ENCODE measurements around the gene ATP6V0A1.
"Not testable (repeated sequence)": the region's sequence is repeated elsewhere in the genome, so short reads cannot be mapped to it uniquely, and the experiment has no call there.

ATP6V0A1 gene

GRCh38 chr17:42458497-42459255 is at the start of gene ATP6V0A1:
Gene ATP6V0A1 (plus strand): TSS chr17:42458878. CDS start chr17:42460895, 2,017 bp downstream.
- peak; percentile 45 for DNase-seq

- DNase-seq: no peak
These were observed 49.0 kb upstream of the ATP6V0A1 start for GRCh38 chr17:42409523-42410318.

GRCh38 chr17:42410319-42410685 is 48.4 kb upstream of the ATP6V0A1 start:
- no peak for DNase-seq

GRCh38 chr17:42411361-42411760 is 47.3 kb upstream of the ATP6V0A1 start:
- no peak for DNase-seq

GRCh38 chr17:42411905-42412679 is 46.6 kb upstream of the ATP6V0A1 start:
- DNase-seq: no peak

- DNase-seq: no peak
These were observed 45.1 kb upstream of the ATP6V0A1 start for GRCh38 chr17:42413464-42414040.

GRCh38 chr17:42414704-42415409 is 43.8 kb upstream of the ATP6V0A1 start:
- DNase-seq: no peak

- DNase-seq: not testable (repeated sequence)
These were observed 40.7 kb upstream of the ATP6V0A1 start for GRCh38 chr17:42417981-42418380.

- DNase-seq: no peak
These were observed 37.6 kb upstream of the ATP6V0A1 start for GRCh38 chr17:42421136-42421506.

GRCh38 chr17:42421507-42422338 is 37.0 kb upstream of the ATP6V0A1 start:
- DNase-seq: no peak

GRCh38 chr17:42422412-42422957 is 36.2 kb upstream of the ATP6V0A1 start:
- no peak for DNase-seq

GRCh38 chr17:42422958-42423712 is 35.5 kb upstream of the ATP6V0A1 start, which contains the start of gene CAVIN1:
Gene CAVIN1 (minus strand): TSS chr17:42423256. CDS start chr17:42423097, 159 bp downstream.
- DNase-seq: no peak

GRCh38 chr17:42423766-42424165 is 34.9 kb upstream of the ATP6V0A1 start:
- DNase-seq: no peak

GRCh38 chr17:42424991-42425610 is 33.6 kb upstream of the ATP6V0A1 start:
- no peak for DNase-seq

GRCh38 chr17:42428141-42428944 is 30.3 kb upstream of the ATP6V0A1 start:
- no peak for DNase-seq

GRCh38 chr17:42429726-42430447 is 28.8 kb upstream of the ATP6V0A1 start:
- no peak for DNase-seq

- no peak for DNase-seq
These were observed 26.9 kb upstream of the ATP6V0A1 start for GRCh38 chr17:42431758-42432161.

GRCh38 chr17:42436391-42436790 is 22.3 kb upstream of the ATP6V0A1 start:
- DNase-seq: no peak

Data from NCI-H1417 treated with DMSO at 0.1 percent for 48 hours (cell line).